HG02588 (cell line): ENCODE measurements around the gene CCDC12.

ENCODE experiments used
- ATAC-seq: cut with Tn5 transposase; IDR thresholded peaks from one replicate; pipeline ENCODE4 v1.9.1; 2021; ENCODE audit warnings: mild to moderate bottlenecking, moderate library complexity; ENCODE audit not compliant: unreplicated experiment

The CCDC12 gene

DNA sequence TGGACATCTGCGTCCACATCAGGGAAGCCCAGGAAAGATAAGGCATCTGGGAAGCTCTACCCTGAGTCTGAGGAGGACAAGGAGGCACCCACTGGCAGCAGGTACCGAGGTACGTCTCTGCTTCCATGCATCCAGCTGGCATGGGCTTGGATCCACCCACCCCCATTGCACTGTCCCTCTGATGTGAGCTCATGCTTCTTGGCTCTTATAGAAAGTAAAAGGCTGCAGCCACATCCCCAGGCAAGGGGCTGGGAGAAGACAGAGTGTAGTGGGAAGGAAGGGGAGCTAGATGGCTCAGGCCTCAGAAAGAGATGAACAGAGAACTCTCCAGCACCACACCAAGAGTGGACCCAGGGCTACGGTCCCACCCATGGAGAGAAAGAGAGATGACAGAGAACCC is 80.8 kb downstream of the CCDC12 start:
- no peak for ATAC-seq

DNA sequence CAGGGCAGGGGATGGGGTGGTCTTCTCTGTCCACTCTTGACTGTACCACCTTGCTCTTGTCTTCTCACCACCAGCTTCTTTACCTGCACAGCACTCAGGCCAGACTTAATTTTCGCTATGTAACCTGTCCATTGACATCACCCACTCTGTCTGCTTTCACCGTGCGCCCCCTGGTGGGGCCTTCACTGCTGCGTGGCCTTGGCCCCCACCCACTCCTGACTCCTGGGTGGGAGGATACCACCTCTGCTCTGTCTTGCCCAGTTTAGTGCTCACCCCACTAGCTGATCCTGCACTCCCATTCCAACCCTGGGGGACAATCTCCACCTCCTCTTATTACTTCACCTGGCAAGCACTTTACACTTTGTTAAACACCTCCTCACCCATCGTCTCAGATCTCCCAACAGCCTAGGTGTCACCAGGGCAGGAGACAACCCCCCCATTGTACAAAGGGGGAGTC is 81.3 kb downstream of the CCDC12 start:
- no peak for ATAC-seq

DNA sequence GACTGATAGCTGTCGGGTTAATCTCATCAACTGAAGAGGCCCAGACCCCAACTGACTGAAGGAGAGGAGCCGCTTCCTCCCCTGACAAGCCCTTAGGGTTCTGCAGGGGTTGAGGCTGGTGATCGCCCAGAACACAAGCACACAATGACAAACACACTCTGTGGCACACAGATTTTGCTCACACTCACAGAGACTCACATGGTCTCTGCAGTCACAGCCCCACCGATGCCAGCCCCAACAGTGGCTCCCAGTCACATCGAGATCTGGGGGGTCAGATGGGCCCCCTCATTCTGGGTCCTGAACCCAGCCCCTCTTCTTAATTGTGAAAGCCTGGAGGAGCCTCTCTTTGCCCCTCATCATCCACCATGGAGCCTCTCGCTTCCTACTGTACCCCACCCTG is 82.3 kb downstream of the CCDC12 start:
- ATAC-seq: no peak

DNA sequence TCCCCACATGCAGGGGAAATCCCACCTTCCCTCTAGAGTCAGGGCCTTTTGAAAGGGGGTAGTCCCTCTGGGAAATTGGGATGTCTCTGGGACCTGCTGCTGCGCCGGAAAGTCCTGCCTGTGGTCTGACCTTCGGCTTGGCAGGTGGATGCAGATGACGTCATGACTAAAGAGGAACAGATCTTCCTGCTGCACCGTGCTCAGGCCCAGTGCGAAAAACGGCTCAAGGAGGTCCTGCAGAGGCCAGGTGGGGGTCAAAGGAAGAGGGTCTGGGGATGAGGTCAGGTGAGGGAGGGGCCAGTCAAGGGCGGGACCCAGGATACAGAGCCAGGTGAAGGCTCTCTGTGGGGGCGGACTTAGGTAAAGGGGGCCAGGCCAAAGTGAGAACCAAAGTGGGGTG is 82.8 kb downstream of the CCDC12 start:
- ATAC-seq: no peak

DNA sequence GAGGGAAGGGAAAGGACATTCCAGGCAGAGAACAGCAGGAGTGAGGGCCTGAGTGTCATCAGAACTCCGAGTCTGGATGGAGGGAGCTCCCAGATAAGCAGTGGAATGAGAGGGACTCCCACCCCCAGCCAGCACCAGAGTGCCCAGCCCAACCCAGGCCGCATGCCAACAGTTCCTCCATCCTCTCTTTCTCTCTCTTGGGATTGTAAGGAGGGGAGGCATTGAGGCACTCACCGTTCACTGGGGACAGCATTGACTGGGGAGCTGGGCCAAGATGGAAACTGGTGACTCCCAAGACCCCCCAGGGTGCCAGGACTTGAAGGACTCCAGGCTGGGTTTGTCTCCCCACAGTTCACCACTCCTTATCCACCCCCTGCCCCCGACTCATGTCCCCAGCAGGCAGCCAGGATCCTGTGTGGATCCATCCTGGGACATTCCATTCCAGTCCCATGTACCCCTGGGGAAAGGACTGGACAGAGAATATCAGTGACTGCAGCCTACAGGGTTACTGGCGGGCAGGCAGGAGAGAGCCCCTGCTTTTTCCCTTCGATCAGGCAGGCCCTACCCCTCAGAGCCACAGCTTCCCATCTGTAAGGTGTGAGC is 83.3 kb downstream of the CCDC12 start:
- ATAC-seq: no peak

DNA sequence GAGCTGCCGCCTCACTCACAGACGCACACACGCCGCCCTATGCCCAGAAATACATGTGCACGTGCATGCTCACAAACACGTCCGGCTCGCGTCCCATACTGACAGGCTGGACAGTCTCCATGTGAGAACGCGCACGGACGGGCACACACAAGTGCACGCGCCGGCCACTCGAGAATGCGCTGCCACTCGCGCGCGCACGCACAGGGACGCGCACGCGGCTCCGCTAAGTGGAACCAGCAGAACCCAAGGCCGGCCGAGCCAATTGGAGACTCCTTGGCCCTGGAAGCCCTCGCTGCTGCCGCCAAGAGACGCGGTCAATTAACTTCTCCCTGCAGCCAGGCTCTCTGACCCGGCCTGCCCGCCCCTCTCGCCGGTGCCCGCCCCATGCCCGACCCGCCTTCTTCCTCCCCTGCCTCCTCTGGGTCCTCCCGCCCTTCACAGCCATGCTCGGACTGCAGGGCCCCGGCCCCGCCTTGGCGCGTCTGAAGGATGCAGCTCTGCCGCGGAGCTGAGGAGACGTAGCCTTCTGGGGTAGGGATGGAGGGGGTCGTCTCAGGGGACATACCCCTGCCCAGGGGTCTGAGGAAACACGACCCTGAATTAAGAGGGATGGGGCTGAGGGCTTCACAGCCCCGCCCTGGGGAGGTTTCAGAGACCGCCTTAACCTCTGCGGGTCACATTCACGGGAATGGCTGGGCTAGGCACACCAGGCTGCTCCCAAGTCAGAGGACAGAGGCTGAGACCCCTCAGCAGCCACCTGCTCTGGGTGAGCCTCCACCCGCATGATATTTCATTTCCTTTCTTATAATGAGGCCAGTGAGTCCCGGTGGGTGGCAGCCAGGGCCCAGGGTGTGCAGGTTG is 84.0 kb downstream of the CCDC12 start:
- ATAC-seq: no peak

DNA sequence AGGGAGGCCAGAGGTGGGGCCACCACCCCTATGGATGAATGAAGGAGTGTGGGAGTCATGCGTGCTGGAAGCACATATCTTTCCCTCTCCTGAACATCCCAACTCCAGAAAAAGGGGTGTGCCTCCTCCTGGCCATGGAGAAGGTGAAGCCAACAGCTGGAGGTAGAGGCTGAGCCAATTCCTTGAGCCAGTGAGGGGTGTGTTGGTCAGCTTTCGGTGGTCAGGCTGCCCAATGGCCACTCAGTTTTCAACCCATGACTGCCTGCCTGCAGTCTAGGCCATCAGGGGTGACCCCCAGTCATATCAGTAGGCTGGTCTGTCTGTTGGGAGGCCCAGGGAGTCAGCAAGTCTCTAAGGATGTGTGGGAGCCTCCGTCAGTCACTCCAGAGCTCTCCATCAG is 85.4 kb downstream of the CCDC12 start:
- no peak for ATAC-seq

DNA sequence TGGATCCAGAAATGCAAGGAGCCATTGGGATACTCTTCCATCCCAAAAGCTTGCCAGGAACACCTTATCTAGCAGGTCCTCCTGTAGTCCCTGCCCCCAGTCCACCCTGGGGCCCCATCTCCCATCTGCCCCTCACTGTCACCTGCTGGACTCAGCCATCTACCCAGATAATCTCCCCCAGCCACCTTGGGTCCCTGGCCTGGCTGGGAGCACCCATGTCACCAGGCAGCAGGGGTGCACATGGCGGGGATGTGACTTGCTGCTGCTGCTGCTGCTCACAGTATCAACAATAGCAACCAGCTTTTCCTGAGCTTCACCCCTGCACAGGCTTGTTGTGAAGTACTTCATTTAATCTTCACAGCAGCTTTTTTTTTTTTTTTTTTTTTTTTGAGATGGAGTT is 86.4 kb downstream of the CCDC12 start:
- ATAC-seq: no peak

DNA sequence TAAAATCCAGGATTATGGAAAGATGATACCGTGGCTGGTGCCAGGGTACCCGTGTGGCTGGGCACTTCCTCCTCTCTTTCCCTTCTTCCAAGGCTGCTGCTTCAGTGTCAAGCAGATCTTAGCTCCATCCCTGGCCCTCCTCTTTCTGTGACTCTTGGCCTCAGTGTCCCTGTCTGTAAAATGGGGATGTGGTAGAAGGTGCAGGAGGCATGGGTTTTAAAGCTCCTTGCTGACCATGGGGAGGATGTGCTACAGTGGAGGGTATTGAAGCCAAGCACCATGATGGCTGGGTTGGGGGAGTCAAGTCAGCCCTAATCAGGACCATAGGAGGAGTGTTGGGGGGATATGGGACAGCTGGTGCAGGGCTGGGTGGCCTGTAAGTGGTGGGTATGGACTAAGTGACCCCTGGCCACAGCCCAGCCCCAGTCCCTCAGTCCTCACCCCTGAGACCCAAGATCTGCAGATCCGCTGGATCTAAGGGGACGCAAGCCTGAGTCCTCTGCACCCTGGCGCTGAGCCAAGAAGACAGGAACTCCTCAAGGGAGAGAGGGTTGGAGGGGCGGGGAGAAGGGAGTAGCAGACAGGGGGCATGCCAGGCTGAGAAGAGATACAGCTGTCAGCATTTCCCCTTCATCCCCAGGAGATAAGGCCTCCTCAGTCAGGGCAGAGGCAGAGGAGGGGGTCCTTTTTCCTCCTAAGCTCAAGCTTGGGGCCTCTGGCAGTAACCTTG is 87.0 kb downstream of the CCDC12 start:
- no peak for ATAC-seq

DNA sequence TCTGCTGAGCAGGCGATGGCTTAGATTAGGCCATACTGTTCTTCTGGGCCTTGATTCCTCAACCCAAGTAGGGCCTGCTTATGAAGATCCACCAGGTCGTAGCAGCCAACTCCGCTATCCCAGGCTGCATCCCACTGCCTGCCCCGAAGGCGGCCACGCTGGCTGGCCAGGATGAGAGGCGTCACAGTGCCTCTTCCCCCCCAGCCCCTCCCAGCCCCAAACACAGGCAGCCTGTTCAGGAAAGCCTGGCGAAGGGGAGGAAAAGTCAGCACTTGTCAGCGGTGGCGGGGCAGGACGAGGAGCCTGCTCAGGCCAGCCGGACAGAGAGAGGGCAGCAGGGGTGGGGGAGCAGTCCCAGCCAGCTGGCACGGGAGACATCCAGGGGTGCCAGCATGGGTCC is 87.8 kb downstream of the CCDC12 start:
- no peak for ATAC-seq

DNA sequence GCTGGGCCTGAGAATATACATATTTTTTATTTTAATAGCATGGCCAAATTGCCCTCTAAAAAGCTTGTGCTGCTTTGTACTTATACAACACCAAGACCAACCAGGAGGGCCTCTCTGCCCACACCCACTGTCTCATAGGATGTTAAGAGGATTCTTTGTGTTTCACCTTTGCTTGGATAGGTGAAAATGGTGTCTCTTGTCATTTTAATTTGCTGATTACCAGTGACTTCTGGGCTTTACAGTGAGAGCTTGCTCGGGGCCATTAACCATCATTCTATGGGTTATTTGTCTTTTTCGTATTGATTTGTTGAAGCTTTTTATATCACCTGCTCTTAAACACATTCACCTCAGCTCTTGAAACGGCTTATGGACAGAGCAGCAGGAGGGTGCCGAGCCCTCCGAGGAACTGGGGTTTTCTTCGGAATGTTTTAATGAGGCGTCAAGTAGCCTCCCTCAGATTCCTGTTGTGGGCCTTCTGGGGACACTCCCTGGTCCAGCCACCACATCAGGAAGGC is 88.5 kb downstream of the CCDC12 start:
- ATAC-seq: no peak

DNA sequence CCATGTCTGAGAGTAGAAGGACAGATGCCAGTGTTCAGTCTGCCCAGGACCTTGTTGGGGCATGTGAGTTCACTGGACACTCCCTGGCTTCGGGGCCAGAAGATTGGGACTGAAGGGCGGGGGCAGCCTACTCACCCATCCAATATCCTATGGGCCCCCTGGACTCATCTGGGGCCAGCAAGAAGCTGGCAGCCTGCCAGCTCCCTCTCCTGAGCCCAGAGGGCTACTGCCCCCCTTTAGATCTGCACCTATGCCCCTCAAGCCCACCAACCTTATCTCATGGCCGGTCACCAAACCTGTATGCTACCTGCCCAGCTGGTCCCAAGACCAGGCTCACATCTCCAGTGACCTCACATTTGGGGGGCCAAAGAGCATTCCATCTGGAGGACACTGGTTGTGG is 90.9 kb downstream of the CCDC12 start:
- ATAC-seq: no peak

DNA sequence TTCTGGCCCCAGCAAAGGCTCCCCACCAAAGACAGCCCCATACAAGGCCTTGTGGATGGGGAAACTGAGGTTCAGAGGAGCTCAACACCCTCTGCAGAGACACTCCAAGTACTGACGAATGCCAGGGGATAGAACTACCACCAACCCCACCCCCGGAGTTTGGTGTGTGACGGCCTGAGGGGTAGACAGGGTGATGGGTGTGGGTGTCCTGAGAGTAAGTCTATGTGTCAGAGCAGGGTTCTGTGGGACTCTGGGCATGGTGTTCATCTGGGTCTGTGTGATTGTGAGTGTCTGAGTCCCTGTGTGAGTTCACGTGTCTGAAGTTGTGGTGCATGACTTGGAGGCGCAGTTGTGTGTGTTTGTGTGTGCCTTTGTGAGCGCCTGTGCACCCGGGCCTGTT is 91.6 kb downstream of the CCDC12 start:
- no peak for ATAC-seq

DNA sequence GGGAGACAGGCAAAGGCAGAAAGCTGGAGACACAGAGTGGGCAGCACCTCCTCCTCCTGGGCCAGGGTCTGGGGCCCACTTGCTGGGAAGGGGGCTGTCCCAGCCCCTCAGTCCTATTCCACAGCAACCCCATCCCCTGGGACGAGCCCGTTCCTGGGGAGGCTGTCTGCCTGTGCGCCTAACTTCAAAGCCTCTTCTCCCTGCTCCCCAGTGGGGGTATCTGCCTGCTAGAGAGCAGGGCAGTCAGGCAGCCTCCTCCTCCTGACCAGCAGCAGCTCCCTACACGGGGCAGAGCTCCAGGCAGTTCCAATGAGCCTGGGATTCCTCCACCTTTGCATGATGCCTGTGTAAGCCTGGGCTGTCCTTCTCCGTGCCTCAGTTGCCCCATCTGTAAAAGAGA is 92.1 kb downstream of the CCDC12 start:
- ATAC-seq: no peak

DNA sequence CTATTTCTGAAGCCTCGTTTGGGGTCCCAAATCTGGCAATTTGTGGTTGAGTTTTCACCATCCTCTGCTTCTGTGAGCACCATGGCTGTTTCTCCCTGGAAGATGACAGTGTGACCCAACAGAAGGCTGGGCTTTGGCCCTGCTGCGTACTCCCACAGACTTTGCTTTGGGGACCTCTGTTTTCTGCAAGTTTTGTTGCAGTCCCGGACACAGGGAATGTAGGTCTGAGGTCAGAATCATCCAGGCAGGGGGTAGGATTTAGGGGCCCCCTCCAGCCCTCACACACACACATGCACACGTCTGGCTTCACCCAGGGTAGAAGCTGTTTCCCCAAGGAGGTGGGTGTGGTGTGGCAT is 92.7 kb downstream of the CCDC12 start:
- ATAC-seq: no peak

DNA sequence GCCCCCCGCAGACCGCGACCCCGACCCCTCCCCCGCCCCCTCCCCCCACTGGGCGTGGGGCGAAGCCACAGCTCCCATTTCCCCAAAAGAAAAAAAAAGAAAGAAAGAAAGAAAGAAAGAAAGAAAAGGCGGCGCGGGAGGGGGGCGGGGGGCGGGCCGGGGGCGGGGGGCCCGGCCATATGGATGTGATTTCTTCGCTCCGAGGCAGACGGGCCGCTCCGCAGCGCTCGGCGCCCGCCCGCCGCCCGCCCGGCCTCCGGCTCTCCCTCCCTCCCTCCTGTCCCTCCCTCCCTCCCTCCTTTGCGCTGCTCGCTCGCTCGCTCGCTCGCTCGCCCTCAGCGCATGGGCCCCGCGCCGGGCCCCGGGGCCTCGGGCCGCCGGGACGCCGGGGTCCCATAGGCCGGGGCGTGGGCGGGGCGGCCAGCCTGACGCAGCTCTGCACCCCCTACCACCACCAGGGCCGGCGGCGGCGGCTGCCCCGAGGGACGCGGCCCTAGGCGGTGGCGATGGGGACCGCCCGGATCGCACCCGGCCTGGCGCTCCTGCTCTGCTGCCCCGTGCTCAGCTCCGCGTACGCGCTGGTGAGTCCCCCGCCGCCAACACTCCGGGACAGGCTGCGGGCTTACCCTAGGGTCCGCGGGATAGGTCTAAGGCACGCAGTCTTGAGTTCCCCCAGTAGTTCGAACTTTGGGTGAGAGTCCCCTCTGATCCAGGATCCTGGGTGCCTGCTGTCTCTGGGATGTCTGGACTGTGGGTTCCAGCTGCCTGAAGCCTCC is 93.3 kb downstream of the CCDC12 start:
- no peak for ATAC-seq

DNA sequence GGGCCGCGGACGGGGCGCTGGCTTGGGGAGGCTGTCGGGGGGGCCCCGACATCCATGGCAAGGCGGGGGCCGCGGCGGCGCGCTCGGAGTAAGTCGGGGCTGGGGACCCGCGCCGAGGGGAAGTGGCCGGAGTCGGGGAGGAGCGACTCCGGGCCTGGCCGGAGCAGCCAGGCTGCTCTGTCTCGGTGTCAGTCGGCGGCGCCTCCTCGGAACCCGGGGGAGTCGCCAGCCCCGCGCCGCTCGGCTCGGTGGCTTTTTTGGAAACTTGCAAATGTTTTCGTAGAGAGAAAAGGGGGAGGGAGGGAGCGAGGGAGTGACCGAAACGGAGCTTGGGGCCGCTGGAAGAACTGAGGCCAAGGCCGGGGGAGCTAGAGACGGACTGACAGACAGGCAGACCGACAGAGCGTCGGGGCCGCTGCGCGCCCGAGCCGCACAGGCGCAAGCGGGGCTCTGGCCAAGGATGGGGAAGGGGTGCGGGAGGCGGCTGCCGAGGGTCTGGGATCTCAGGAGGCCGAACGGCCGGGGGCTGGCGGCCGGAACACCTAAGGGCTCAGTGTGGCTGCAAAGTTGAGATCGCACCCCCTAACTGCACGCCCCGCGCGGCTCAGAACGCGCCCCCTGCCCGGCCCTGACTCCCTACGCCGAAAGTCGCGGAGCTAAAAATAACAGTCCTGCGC is 94.0 kb downstream of the CCDC12 start:
- ATAC-seq: no peak

DNA sequence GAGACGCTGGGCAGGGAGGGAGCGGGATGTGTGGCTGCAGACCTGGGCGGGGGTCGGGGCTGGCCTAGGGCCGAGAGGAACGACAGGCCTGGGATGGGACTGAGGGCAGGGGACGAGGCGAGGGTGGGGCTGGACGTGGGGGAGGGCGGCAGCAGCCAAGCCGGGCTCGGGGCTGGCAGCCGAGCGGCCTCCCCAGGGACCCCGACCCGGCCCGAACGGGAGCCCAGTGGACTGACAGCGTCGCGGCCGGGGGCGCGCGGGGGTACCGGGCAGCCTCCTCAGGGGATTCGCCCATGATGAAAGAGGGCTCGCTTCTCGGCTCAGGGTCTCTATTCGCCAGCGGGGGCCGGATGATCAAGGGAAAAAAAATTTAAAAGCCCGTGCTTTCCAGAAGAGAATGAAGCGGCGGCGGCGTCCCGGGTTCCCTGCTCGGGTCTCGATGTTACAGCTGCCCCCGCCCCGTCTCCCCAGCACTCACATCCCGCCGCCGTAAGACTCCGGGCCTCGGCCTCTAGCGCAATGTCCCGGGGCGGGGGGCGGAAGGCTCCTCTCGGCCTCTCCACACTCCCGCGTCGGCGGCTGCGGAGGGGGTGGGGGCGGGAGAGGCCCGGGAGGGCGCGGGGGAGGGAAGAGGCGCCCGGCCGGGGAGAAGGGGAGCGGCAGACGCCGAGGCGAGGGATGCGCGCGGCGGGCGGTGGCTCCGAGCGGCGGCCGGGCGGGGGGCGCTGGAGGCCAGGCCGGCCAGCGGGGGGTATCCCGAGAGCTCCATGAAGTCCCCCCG is 94.8 kb downstream of the CCDC12 start:
- no peak for ATAC-seq

DNA sequence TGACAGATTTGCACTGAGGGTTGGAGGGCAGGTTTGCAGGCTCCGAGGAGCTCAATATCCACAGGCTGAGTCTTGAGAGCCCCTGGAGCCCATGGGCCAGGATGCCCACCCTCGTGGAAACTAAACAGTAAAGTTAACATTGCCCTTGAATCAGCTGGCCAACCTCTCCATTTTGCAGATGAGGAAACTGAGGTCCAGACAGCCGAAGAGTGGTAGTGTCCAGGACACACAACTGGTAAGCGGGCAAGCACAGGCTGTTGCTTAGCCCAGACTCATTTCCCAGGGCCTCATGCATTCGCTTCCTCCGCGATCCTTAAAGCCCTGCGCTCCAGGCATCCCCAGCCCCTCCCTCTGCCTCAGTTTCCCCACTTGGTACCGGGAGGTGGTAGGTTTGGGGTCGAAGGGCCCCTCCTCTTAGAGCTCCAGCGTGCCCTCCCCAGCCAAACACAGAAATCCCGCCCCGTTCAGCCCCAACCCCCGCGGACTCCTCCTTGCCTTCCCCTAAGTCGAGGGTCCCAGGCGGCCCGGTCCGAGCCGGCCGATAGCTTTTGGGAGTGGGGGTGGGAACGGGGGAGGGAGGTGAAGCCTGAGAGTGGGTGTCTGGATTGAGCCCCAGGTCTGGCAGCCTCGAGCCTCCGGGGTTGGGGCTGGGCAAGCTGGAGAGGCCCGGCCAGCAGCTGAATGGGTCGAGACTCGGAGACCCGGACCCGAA is 95.5 kb downstream of the CCDC12 start:
- ATAC-seq: no peak
